GM19193 (cell line): ENCODE measurements around the gene LRGUK.

ENCODE experiments used
- POLR2A ChIP-seq: IDR thresholded peaks from 4 replicates; pipeline ENCODE4 v1.6.1; 2011; ENCODE audit not compliant: insufficient read depth, insufficient read length; ENCODE audit errors: extremely low read depth

The LRGUK gene

DNA sequence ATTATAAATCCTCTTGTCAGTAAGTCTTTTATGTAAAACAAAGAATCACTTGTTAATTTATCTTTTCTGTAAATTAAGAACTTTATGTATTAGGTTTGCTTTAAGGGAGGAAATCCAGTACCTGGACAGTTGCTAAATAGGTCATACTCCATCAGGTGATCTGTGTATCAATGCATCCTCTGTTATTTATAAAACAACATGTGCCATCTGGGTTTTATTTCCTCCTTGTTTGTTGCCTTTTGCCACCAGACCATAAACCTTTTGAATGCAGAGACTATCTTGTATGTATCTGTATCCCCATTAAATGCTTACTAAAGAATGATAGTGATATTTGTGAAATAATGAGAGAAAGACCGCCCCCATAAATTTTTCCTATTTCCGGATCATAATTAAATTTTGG is 119.6 kb downstream of the LRGUK start:
- TF ChIP-seq POLR2A, result no peak

DNA sequence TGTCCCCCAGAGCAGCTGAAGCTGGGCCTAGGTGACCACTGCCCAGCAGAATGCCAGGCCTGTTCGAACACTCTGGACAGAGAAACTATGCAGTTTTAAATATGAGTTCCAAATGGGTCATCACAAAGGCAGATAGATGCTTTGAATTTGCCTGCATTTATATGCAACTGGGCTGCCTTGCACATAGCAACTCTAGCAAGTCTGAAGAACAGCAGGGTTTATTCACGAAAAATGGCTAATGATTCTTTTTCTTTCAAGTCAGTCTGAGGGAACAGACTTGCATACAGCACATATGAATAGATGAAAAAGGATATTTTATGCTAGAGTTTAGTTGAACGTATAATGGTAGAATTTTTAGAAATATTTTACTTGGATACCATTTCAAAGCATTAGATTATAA is 121.1 kb downstream of the LRGUK start:
- TF ChIP-seq POLR2A, result no peak

DNA sequence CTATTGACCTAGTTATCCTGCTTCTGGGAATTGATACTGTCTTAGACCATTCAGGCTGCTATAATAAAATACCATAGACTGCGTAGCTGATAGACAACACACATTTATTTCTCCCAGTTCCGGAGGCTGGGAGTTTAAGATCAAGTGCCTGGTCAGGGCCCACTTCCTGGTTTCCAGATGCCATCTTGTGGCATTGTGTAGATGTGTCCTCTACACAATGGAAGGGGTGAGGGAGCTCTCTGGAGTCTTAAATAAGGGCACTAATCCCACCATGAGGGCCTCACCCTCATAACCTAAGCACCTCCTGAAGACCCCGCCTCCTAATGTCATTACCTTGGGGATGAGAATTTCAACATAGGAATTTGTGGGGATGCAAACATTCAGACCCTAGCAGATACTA is 127.2 kb downstream of the LRGUK start:
- no peak for TF ChIP-seq POLR2A

- no peak for TF ChIP-seq POLR2A
These were observed 128.7 kb downstream of the LRGUK start for GRCh38 chr7:134255814-134256213.

DNA sequence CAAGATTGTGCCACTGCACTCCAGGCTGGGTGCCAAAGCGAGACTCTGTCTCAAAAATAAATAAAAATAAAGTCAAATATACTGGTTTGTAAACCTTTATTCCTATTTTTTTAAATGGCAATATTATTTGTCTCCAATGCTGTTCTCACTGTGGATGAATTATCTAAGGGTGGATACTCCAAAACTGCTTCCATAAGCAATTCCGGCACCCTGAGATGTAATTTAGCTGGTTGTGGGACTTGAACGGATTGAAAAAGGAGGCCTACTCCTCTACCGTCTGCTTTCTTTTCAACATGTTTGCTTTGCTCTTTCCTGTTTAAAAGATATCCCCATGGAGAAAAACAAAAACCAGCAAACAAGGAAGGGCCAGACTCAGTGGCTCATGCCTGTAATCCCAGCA is 135.2 kb downstream of the LRGUK start:
- no peak for TF ChIP-seq POLR2A

- no peak for TF ChIP-seq POLR2A
These were observed 149.8 kb downstream of the LRGUK start for GRCh38 chr7:134276951-134277350.

GRCh38 chr7:134278502-134279153 is 151.5 kb downstream of the LRGUK start:
- no peak for TF ChIP-seq POLR2A

- no peak for TF ChIP-seq POLR2A
These were observed 152.2 kb downstream of the LRGUK start for GRCh38 chr7:134279336-134279735.

DNA sequence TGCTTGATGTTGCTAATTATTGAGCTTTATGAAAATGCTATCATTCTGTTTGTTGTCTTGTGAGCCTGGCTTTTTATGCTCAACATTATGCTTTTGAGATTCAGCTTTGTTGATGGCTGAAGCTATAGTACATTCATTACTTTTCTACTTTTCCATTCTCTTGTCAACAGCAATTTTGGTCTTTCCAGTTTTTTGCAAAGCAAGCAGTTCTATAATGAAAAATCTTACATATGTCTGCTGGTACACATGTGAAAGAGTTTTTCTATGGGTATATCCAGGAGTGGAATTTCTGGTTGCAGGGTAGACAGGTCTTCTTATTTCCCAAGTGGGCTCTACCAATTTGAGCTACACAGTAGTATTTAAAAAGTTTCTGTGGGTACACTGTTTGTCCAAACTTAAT is 152.8 kb downstream of the LRGUK start:
- no peak for TF ChIP-seq POLR2A

DNA sequence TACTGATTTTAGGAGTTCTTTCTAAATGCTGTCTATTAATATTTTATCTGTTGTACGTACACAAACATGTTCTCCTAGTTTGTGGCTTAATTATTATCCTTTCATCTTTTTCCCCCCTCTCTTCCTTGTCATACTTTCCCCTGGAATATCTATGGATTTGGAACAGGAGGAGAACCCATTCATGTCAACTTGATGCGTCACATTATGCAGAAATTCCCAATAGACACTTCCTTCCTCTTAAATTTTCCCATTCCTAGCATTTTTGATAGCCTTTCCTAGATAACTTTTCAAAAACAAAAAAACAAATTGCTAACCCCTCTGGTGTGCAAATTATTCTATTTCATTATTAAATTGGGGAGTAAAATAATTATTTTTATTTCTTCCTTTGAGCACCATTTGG is 153.4 kb downstream of the LRGUK start:
- TF ChIP-seq POLR2A, result no peak

- no peak for TF ChIP-seq POLR2A
These were observed 156.9 kb downstream of the LRGUK start for GRCh38 chr7:134284011-134284410.

GRCh38 chr7:134284952-134285351 is 157.8 kb downstream of the LRGUK start:
- TF ChIP-seq POLR2A, result no peak

GRCh38 chr7:134287916-134288659 is 160.9 kb downstream of the LRGUK start:
- TF ChIP-seq POLR2A, result no peak

DNA sequence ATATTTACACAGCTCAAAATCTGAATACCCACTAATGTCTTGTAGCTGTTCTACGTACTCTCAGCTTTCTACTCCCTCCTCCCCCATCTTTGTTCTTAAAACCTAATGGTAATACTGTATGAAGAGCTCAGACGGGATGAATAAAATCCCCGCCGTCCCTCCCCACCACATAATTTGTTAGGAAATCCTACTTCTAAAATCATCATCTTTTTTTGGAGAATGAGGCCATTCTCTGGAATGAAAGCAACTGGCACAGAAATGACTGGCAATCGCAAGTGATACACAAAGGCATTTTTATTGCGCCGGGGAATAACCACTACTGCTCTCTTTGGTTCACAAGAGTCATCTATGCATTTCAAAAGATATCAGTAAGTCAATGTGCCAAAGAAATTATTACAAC is 162.3 kb downstream of the LRGUK start:
- TF ChIP-seq POLR2A, result no peak

- no peak for TF ChIP-seq POLR2A
These were observed 162.7 kb downstream of the LRGUK start for GRCh38 chr7:134289841-134290240.

GRCh38 chr7:134290286-134290685 is 163.1 kb downstream of the LRGUK start:
- TF ChIP-seq POLR2A, result no peak
